B cell (primary cell): Measurements from ENCODE around the gene PMP22. TPM values are rescaled to one million over a fixed set of nuclear protein-coding genes. Genes with fewer than 3 reads are reported as not detected.

Experiments
- ATAC-seq: fragments of 200-7000 bp; cut with Tn5 transposase; one replicate; pipeline ENCODE4 v1.10.0; 2021; ENCODE audit warnings: low read depth, mild to moderate bottlenecking, moderate number of reproducible peaks, moderate library complexity
- CTCF ChIA-PET: fragments of 350-600 bp; sonication (Branson Sonifier 250); formaldehyde crosslinking; loops from one replicate; lab custom pipeline; 2021; ENCODE audit warnings: antibody characterized with exemption, inconsistent platforms; lab: Charles Lee
- POLR2A ChIA-PET: fragments of 350-600 bp; sonication (Branson Sonifier 250); formaldehyde crosslinking; loops from one replicate; lab custom pipeline; 2021; ENCODE audit warnings: antibody characterized with exemption; lab: Charles Lee
- DNase-seq: peaks from one replicate; pipeline ENCODE4 v3.0.0; 2013
- H2AFZ ChIP-seq: 2 replicates; pipeline ENCODE4 v1.6.1; 2012; ENCODE audit warnings: mild to moderate bottlenecking, low read depth, low read length; ENCODE audit not compliant: insufficient read depth, poor library complexity, severe bottlenecking
- H3K27ac ChIP-seq, 2 donors: 1 replicate in 1 of 2; 2 replicates in 1 of 2; pipeline ENCODE4 v1.5.1; 2012 to 2013; ENCODE audit warnings: low read length in 2 of 2, mild to moderate bottlenecking in 2 of 2, moderate library complexity in 1 of 2
- H3K27me3 ChIP-seq, 4 experiments: fragments of 200-600 bp in 1 of 4; sonication (generic) in 1 of 4; replicated peaks in 1 of 4; 1 replicate in 2 of 4; 2 replicates in 2 of 4; pipeline versions ENCODE4 v1.6.1 to v1.7.0; 2013 to 2016; ENCODE audit warnings: low read length in 3 of 4, mild to moderate bottlenecking in 2 of 4, mixed read lengths in 1 of 4, moderate library complexity in 1 of 4; ENCODE audit not compliant: insufficient read depth in 4 of 4, control insufficient read depth in 3 of 4; ENCODE audit errors: control extremely low read depth in 1 of 4
- H3K36me3 ChIP-seq, 2 experiments: replicated peaks in 1 of 2; 1 replicate in 1 of 2; 2 replicates in 1 of 2; pipeline versions ENCODE4 v1.6.1 to v1.7.1; 2013; ENCODE audit warnings: low read length in 1 of 2; ENCODE audit not compliant: insufficient read depth in 2 of 2, control insufficient read depth in 1 of 2; ENCODE audit errors: control extremely low read depth in 1 of 2, extremely low read depth in 1 of 2
- H3K4me1 ChIP-seq, 2 donors: fragments of 200-600 bp in 1 of 2; sonication (generic) in 1 of 2; 1 replicate in 1 of 2; 2 replicates in 1 of 2; pipeline versions ENCODE4 v1.5.1 to v1.6.1; 2013 to 2017; ENCODE audit warnings: low read length in 2 of 2; ENCODE audit not compliant: control insufficient read depth in 2 of 2, insufficient read depth in 2 of 2
- H3K4me2 ChIP-seq: replicated peaks from 2 replicates; pipeline ENCODE3; 2012; ENCODE audit warnings: mild to moderate bottlenecking, low read depth, low read length; ENCODE audit not compliant: poor library complexity, severe bottlenecking
- H3K4me3 ChIP-seq, 5 experiments: fragments of 200-600 bp in 1 of 5; sonication (generic) in 1 of 5; 1 replicate in 3 of 5; 2 replicates in 2 of 5; pipeline versions ENCODE4 v1.5.1 to v1.7.0; 2011 to 2016; ENCODE audit warnings: low read length in 4 of 5, mild to moderate bottlenecking in 4 of 5, low read depth in 2 of 5, control low read depth in 1 of 5, moderate library complexity in 1 of 5; ENCODE audit not compliant: insufficient read depth in 1 of 5; ENCODE audit errors: control extremely low read depth in 1 of 5, extremely low read depth in 1 of 5
- H3K79me2 ChIP-seq: fragments of 200-600 bp; sonication (generic); one replicate; pipeline ENCODE4 v1.6.0; 2016; ENCODE audit warnings: low read length; ENCODE audit not compliant: control insufficient read depth, insufficient read depth
- H3K9ac ChIP-seq: fragments of 200-600 bp; sonication (generic); 2 replicates; pipeline ENCODE4 v1.6.1; 2017; ENCODE audit warnings: mild to moderate bottlenecking, low read length, moderate library complexity
- H3K9me3 ChIP-seq, 3 donors: one replicate each; pipeline versions ENCODE4 v1.6.1 to v1.7.1; 2013; ENCODE audit warnings: low read length in 2 of 3; ENCODE audit not compliant: control insufficient read depth in 2 of 3, insufficient read depth in 1 of 3; ENCODE audit errors: control extremely low read depth in 1 of 3
- H4K20me1 ChIP-seq: 2 replicates; pipeline ENCODE4 v1.6.0; 2012; ENCODE audit warnings: mild to moderate bottlenecking, low read length; ENCODE audit not compliant: insufficient read depth, control insufficient read depth, poor library complexity, severe bottlenecking
- H3K27ac Mint-ChIP-seq: one replicate; pipeline ENCODE4 v1.8.0; 2021; ENCODE audit warnings: mixed read lengths
- H3K27me3 Mint-ChIP-seq: one replicate; pipeline ENCODE4 v1.8.0; 2021; ENCODE audit warnings: mixed read lengths
- H3K4me1 Mint-ChIP-seq: one replicate; pipeline ENCODE4 v1.8.0; 2021; ENCODE audit warnings: mixed read lengths
- H3K4me3 Mint-ChIP-seq: one replicate; pipeline ENCODE4 v1.8.0; 2021; ENCODE audit warnings: mixed read lengths
- H3K9me3 Mint-ChIP-seq: one replicate; pipeline ENCODE4 v1.8.0; 2022; ENCODE audit warnings: mixed read lengths; ENCODE audit not compliant: insufficient read depth
- EZH2 ChIP-seq: IDR thresholded peaks from 2 replicates; pipeline ENCODE4 v1.6.1; 2012; ENCODE audit warnings: borderline replicate concordance, low read depth, mild to moderate bottlenecking, moderate library complexity, low read length; ENCODE audit not compliant: insufficient read depth, poor library complexity, severe bottlenecking
- WGBS: methylation state at CpG from one replicate; pipeline ENCODE4 v1.1.5; 2013; ENCODE audit warnings: missing lambda C conversion rate; ENCODE audit not compliant: insufficient coverage; 5-methylcytosine and 5-hydroxymethylcytosine counted together
- intact Hi-C: fragments of 100-400 bp; cut with micrococcal nuclease; formaldehyde crosslinking; loops from one replicate; pipeline ENCODE4 v1.10.0; 2022
- polyA plus RNA-seq: library from polyadenylated mRNA; depleted of rRNA; stranded (reverse); fragments of >200 nt; gene quantifications from 2 replicates; pipeline ENCODE4 v1.2.3, GENCODE V29; 2012
- total RNA-seq, 2 donors: library from RNA; stranded (reverse); fragments of 120-200 nt in 1 of 2; gene quantifications; 1 replicate in 1 of 2; 2 replicates in 1 of 2; pipeline versions ENCODE4 v1.2.3 to v1.2.4, GENCODE V29; 2013 to 2022
- TF ChIP-seq, protein P1 (sequence below): fragments of 200-600 bp; IDR thresholded peaks from one replicate; pipeline ENCODE4 v1.8.0; 2022; ENCODE audit warnings: antibody characterized with exemption, mild to moderate bottlenecking

Gene PMP22
- total and polyA plus RNA-seq, 2 donors (not counting 1 experiment from before 2014, with no cell fraction given), result 0.71 TPM; not detected in 1

DNA sequence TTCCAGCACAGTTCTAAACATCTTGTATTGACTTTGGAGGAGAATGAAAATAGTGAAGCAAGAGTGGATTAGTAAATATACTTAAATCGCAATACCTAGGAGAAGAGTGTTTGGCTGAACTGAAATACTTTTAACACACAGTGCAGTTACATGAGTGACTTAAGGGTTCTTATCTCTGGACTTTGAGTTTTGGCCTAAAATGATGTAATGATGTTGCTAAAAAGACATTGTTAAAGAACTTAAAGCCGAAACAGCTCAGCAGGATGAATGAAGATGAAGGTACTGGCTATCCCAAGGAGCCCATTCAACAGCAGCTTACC, 28.1 kb downstream of the PMP22 start:
- Histone ChIP-seq H3K36me3 (no peaks in the 10 kb centered on the region), H3K4me2 (no peak overlapping the region), H3K79me2 (no peaks in the 10 kb centered on the region), H3K4me3 (no peak overlapping the region), H3K9me3 (peaks cover 0 to 1% (median 0%) of the 10 kb centered on the region in 3 donors), H3K27me3 (peaks cover 0 to 5% (median 0%) of the 10 kb centered on the region in 4 experiments), H2AFZ (no peak overlapping the region), H3K9ac (no peak overlapping the region), H3K27ac (no peak overlapping the region), H4K20me1 (no peaks in the 10 kb centered on the region), H3K4me1 (no peaks in the 10 kb centered on the region)
- WGBS, result no CpG with 5 or more reads among the region's 2 CpGs
- CTCF ChIA-PET, result no interaction called here
- TF ChIP-seq EZH2, result no peak
- TF ChIP-seq, protein P1, sequence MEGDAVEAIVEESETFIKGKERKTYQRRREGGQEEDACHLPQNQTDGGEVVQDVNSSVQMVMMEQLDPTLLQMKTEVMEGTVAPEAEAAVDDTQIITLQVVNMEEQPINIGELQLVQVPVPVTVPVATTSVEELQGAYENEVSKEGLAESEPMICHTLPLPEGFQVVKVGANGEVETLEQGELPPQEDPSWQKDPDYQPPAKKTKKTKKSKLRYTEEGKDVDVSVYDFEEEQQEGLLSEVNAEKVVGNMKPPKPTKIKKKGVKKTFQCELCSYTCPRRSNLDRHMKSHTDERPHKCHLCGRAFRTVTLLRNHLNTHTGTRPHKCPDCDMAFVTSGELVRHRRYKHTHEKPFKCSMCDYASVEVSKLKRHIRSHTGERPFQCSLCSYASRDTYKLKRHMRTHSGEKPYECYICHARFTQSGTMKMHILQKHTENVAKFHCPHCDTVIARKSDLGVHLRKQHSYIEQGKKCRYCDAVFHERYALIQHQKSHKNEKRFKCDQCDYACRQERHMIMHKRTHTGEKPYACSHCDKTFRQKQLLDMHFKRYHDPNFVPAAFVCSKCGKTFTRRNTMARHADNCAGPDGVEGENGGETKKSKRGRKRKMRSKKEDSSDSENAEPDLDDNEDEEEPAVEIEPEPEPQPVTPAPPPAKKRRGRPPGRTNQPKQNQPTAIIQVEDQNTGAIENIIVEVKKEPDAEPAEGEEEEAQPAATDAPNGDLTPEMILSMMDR, result no peak
- H3K4me3 Mint-ChIP-seq, result no peak overlapping the region
- no peaks in the 10 kb centered on the region for H3K4me1 Mint-ChIP-seq
- intact Hi-C loops, result no loop called here
- peaks cover 27% of the 10 kb centered on the region for H3K27me3 Mint-ChIP-seq
- H3K9me3 Mint-ChIP-seq, result no peaks in the 10 kb centered on the region
- H3K27ac Mint-ChIP-seq, result no peak overlapping the region
- ATAC-seq (no peak), DNase-seq (no peak)
- POLR2A ChIA-PET, result no interaction called here

DNA sequence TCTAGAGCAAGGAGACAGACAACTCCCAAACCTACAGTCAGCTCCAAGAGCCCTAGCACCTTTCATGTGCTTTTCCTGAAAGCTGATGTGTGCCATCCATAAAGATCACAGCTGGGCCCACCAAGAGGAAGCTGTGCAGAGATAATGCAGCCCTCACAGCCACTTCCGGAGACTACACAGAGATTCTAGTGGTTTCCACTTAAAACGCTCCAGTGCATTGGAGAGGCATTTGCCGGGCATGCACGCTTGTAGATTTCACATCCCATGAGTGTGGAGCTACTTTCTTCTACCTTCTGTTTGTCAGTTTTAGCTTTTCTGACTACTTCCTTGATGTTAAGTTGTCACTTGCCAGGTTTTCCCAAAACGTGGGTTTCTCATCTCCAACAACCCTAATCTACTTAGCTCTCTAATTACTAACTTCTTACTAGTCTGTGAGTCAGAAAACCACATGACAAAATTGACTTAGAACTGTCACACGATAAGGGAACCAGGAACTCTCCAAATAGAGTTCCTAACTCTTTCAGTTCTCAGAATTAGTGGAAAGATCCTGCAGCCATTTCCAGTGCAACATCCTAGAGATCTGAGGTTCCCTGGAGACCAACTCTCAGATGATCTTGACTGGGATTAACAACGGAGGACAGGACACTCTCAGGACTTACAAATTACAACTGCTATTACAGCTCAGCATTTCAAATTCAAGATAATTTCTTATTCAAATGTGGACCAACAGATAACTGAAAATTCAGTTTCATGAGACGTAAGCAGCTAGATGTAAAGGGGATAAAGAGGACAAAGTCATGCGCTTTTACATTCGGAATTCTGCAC, 28.6 kb downstream of the PMP22 start:
- no peak overlapping the region for H3K27ac Mint-ChIP-seq
- no peak for TF ChIP-seq EZH2
- TF ChIP-seq, protein P1, result no peak
- no peaks in the 10 kb centered on the region for H3K4me1 Mint-ChIP-seq
- Histone ChIP-seq H3K4me2 (no peak overlapping the region), H3K9me3 (peaks cover 0 to 1% (median 0%) of the 10 kb centered on the region in 3 donors), H3K9ac (no peak overlapping the region), H2AFZ (no peak overlapping the region), H3K36me3 (no peaks in the 10 kb centered on the region), H4K20me1 (no peaks in the 10 kb centered on the region), H3K4me1 (no peaks in the 10 kb centered on the region), H3K79me2 (no peaks in the 10 kb centered on the region), H3K27ac (no peak overlapping the region), H3K27me3 (peaks cover 0 to 5% (median 0%) of the 10 kb centered on the region in 4 experiments), H3K4me3 (no peak overlapping the region)
- POLR2A ChIA-PET, result no interaction called here
- CTCF ChIA-PET, result no interaction called here
- 65% methylated on average over 10 of the region's 10 CpGs for WGBS
- H3K4me3 Mint-ChIP-seq, result no peak overlapping the region
- no peaks in the 10 kb centered on the region for H3K9me3 Mint-ChIP-seq
- ATAC-seq, result no peak
- intact Hi-C loops, result no loop called here
- DNase-seq, result no peak
- peaks cover 27% of the 10 kb centered on the region for H3K27me3 Mint-ChIP-seq
